SK-N-SH treated with all-trans-retinoic acid at 6 μM for 48 hours (cell line): ENCODE results near the gene CPNE5.

Source experiments
- ATAC-seq: fragments of 200-7000 bp; cut with Tn5 transposase; 3 replicates; pipeline ENCODE4 v1.9.1; 2020; ENCODE audit warnings: mild to moderate bottlenecking, moderate library complexity
- ARNTL ChIP-seq: fragments of 450-650 bp; formaldehyde crosslinking; IDR thresholded peaks from 2 replicates; pipeline ENCODE4 v1.5.0; 2020; ENCODE audit warnings: low read depth, mild to moderate bottlenecking, moderate library complexity, borderline replicate concordance
- BACH2 ChIP-seq: fragments of 250-450 bp; sonication (Bioruptor Pico); IDR thresholded peaks from 2 replicates; pipeline ENCODE4 v1.9.0; 2021; ENCODE audit warnings: mild to moderate bottlenecking, borderline replicate concordance
- CREB5 ChIP-seq: fragments of 250-450 bp; sonication (Bioruptor Pico); IDR thresholded peaks from 2 replicates; pipeline ENCODE4 v1.5.1; 2020; ENCODE audit warnings: low read depth, mild to moderate bottlenecking, moderate library complexity
- CSDC2 ChIP-seq: fragments of 250-450 bp; sonication (Bioruptor Pico); IDR thresholded peaks from 2 replicates; pipeline ENCODE4 v1.5.0; 2020; ENCODE audit warnings: mild to moderate bottlenecking, moderate library complexity
- CSRNP3 ChIP-seq: fragments of 250-450 bp; sonication (Bioruptor Pico); IDR thresholded peaks from 2 replicates; pipeline ENCODE4 v1.5.1; 2021; ENCODE audit warnings: mild to moderate bottlenecking, moderate library complexity
- ESRRG ChIP-seq: fragments of 250-450 bp; sonication (Bioruptor Pico); IDR thresholded peaks from 2 replicates; pipeline ENCODE4 v1.6.1; 2021; ENCODE audit warnings: mild to moderate bottlenecking
- GLIS3 ChIP-seq: fragments of 250-450 bp; sonication (Bioruptor Pico); IDR thresholded peaks from 2 replicates; pipeline ENCODE4 v1.5.0; 2020; ENCODE audit warnings: mild to moderate bottlenecking, moderate library complexity
- ISL1 ChIP-seq: fragments of 250-450 bp; sonication (Bioruptor Pico); IDR thresholded peaks from 2 replicates; pipeline ENCODE4 v2.1.2; 2022; ENCODE audit warnings: mild to moderate bottlenecking, moderate library complexity
- OSR1 ChIP-seq: fragments of 250-450 bp; sonication (Bioruptor Pico); IDR thresholded peaks from 2 replicates; pipeline ENCODE4 v1.8.0; 2022; ENCODE audit warnings: moderate library complexity, mild to moderate bottlenecking, inconsistent platforms
- PATZ1 ChIP-seq: fragments of 250-450 bp; sonication (Bioruptor Pico); IDR thresholded peaks from 2 replicates; pipeline ENCODE4 v1.8.0; 2020; ENCODE audit warnings: mild to moderate bottlenecking, moderate library complexity, borderline replicate concordance
- POU6F1 ChIP-seq: fragments of 250-450 bp; sonication (Bioruptor Pico); IDR thresholded peaks from 2 replicates; pipeline ENCODE4 v1.8.0; 2021; ENCODE audit warnings: low read depth, mild to moderate bottlenecking, moderate library complexity, borderline replicate concordance
- PPARA ChIP-seq: fragments of 250-450 bp; sonication (Bioruptor Pico); IDR thresholded peaks from 2 replicates; pipeline ENCODE4 v1.5.0; 2020; ENCODE audit warnings: mild to moderate bottlenecking, borderline replicate concordance
- RARB ChIP-seq: fragments of 250-450 bp; sonication (Bioruptor Pico); IDR thresholded peaks from 2 replicates; pipeline ENCODE4 v1.8.0; 2021; ENCODE audit warnings: mild to moderate bottlenecking, moderate library complexity
- SNAI2 ChIP-seq: fragments of 250-450 bp; sonication (Bioruptor Pico); IDR thresholded peaks from 2 replicates; pipeline ENCODE4 v1.5.0; 2020; ENCODE audit warnings: mild to moderate bottlenecking, moderate library complexity
- TCF4 ChIP-seq: fragments of 250-450 bp; sonication (Bioruptor Pico); IDR thresholded peaks from 2 replicates; pipeline ENCODE4 v1.8.0; 2021; ENCODE audit warnings: mild to moderate bottlenecking, moderate library complexity, borderline replicate concordance
- TOX ChIP-seq: fragments of 250-450 bp; sonication (Bioruptor Pico); IDR thresholded peaks from 2 replicates; pipeline ENCODE4 v1.8.0; 2021; ENCODE audit warnings: mild to moderate bottlenecking, moderate library complexity, borderline replicate concordance
- TSHZ2 ChIP-seq: fragments of 250-450 bp; sonication (Bioruptor Pico); IDR thresholded peaks from 2 replicates; pipeline ENCODE4 v1.5.0; 2020; ENCODE audit warnings: mild to moderate bottlenecking, moderate library complexity
- ZC3H10 ChIP-seq: fragments of 250-450 bp; sonication (Bioruptor Pico); IDR thresholded peaks from 2 replicates; pipeline ENCODE4 v1.5.1; 2021; ENCODE audit warnings: mild to moderate bottlenecking, moderate library complexity
- ZFP30 ChIP-seq: fragments of 450-650 bp; formaldehyde crosslinking; IDR thresholded peaks from 2 replicates; pipeline ENCODE4 v1.5.0; 2022; ENCODE audit warnings: mild to moderate bottlenecking, moderate library complexity
- ZNF565 ChIP-seq: fragments of 450-650 bp; formaldehyde crosslinking; conservative IDR thresholded peaks from 2 replicates; pipeline ENCODE4 v1.5.0; 2020; ENCODE audit warnings: low read depth, mild to moderate bottlenecking, moderate library complexity
- ZNF70 ChIP-seq: fragments of 450-650 bp; formaldehyde crosslinking; IDR thresholded peaks from 2 replicates; pipeline ENCODE4 v1.5.0; 2020; ENCODE audit warnings: mild to moderate bottlenecking, moderate library complexity
- ZNF8 ChIP-seq: fragments of 450-650 bp; formaldehyde crosslinking; IDR thresholded peaks from 2 replicates; pipeline ENCODE4 v1.5.0; 2020; ENCODE audit warnings: mild to moderate bottlenecking, moderate library complexity

The CPNE5 gene

GRCh38 chr6:36730424-36731380 lies 108.5 kb downstream of the CPNE5 start:
- TF ChIP-seq GLIS3 (CRISPR knock-in tag) (no peak), PATZ1 (CRISPR knock-in tag) (no peak), ZNF8 (CRISPR knock-in tag) (no peak), TSHZ2 (no peak), BACH2 (CRISPR knock-in tag) (no peak), POU6F1 (CRISPR knock-in tag) (no peak), CSDC2 (CRISPR knock-in tag) (no peak), RARB (CRISPR knock-in tag) (no peak), ZFP30 (CRISPR knock-in tag) (no peak), ESRRG (CRISPR knock-in tag) (no peak), CSRNP3 (CRISPR knock-in tag) (no peak), ARNTL (CRISPR knock-in tag) (no peak), TCF4 (no peak), ZNF70 (CRISPR knock-in tag) (no peak), SNAI2 (no peak), ISL1 (no peak), OSR1 (no peak)
- ATAC-seq: no peak

GRCh38 chr6:36729161-36729524 lies 110.1 kb downstream of the CPNE5 start:
- no peak for TF ChIP-seq ARNTL (CRISPR knock-in tag)
- no peak for TF ChIP-seq CSRNP3 (CRISPR knock-in tag)
- TF ChIP-seq TSHZ2: no peak
- 0 out of 2 replicates have a peak, but pooled peaks have one; percentile 16 for TF ChIP-seq CREB5 (CRISPR knock-in tag)
- peak; percentile 30 for TF ChIP-seq ISL1
- TF ChIP-seq ESRRG (CRISPR knock-in tag): no peak
- TF ChIP-seq TOX (CRISPR knock-in tag): no peak
- TF ChIP-seq ZNF565: no peak
- TF ChIP-seq ZC3H10 (CRISPR knock-in tag): no peak
- TF ChIP-seq PPARA (CRISPR knock-in tag): no peak
- no peak for ATAC-seq
